Neural cell (in vitro differentiated cells): ENCODE measurements around the gene PNISR. TPM values are rescaled to one million over a fixed set of nuclear protein-coding genes. Genes with fewer than 3 reads are reported as not detected.
A peak's percentile ranks its signal among the peaks of the same experiment; 100 is the strongest.

ENCODE experiments used
- H2AFZ ChIP-seq: fragments of 200-600, 300-800 bp; sonication (generic), shearing (Covaris generic); 2 replicates; pipeline ENCODE4 v1.6.0; 2014; ENCODE audit warnings: low read depth, mild to moderate bottlenecking, antibody characterized with exemption, low read length, moderate library complexity
- H3F3A ChIP-seq: fragments of 200-600 bp; shearing (Covaris generic); 2 replicates; pipeline ENCODE4 v1.6.1; 2016; ENCODE audit warnings: mild to moderate bottlenecking, moderate library complexity, mixed read lengths, antibody characterized with exemption, low read length; ENCODE audit not compliant: insufficient read depth, poor library complexity, severe bottlenecking
- H3K27ac ChIP-seq: fragments of 200-600, 300-800 bp; sonication (generic), shearing (Covaris generic); 2 replicates; pipeline ENCODE4 v1.5.1; 2014; ENCODE audit warnings: mild to moderate bottlenecking, low read length, moderate library complexity
- H3K27me3 ChIP-seq: fragments of 300-800, 200-600 bp; sonication (generic), shearing (Covaris generic); 2 replicates; pipeline ENCODE4 v1.6.0; 2014; ENCODE audit warnings: mild to moderate bottlenecking, low read depth, low read length, moderate library complexity; ENCODE audit not compliant: insufficient read depth
- H3K36me3 ChIP-seq: fragments of 300-800, 200-600 bp; sonication (generic), shearing (Covaris generic); 2 replicates; pipeline ENCODE4 v1.5.1; 2014; ENCODE audit warnings: mild to moderate bottlenecking, antibody characterized with exemption, low read length, moderate library complexity; ENCODE audit not compliant: insufficient read depth
- H3K4me2 ChIP-seq: fragments of 300-800, 200-600 bp; sonication (generic), shearing (Covaris generic); 2 replicates; pipeline ENCODE4 v1.6.0; 2014; ENCODE audit warnings: mild to moderate bottlenecking, low read length
- H3K4me3 ChIP-seq: fragments of 300-800, 200-600 bp; sonication (generic), shearing (Covaris generic); 2 replicates; pipeline ENCODE4 v1.5.1; 2014; ENCODE audit warnings: mild to moderate bottlenecking, low read length, moderate library complexity
- H3K79me2 ChIP-seq: fragments of 200-600 bp; shearing (Covaris generic); replicated peaks from 2 replicates; pipeline ENCODE4 v1.6.0; 2014; ENCODE audit warnings: mild to moderate bottlenecking, low read length, moderate library complexity; ENCODE audit not compliant: insufficient read depth
- H3K9ac ChIP-seq: fragments of 300-800, 200-600 bp; sonication (generic), shearing (Covaris generic); 2 replicates; pipeline ENCODE4 v1.6.1; 2016; ENCODE audit warnings: mild to moderate bottlenecking, low read length, mixed read lengths
- H3K9me2 ChIP-seq: fragments of 200-600 bp; shearing (Covaris generic); 2 replicates; pipeline ENCODE4 v1.6.1; 2016; ENCODE audit warnings: mild to moderate bottlenecking, low read length, mixed read lengths; ENCODE audit not compliant: insufficient read depth
- H3K9me3 ChIP-seq: fragments of 200-600, 300-800 bp; sonication (generic), shearing (Covaris generic); 2 replicates; pipeline ENCODE4 v1.6.1; 2016; ENCODE audit warnings: mild to moderate bottlenecking, mixed run types, low read length, moderate library complexity, mixed read lengths
- H4K20me1 ChIP-seq: fragments of 200-600 bp; shearing (Covaris generic); 2 replicates; pipeline ENCODE4 v1.6.1; 2016; ENCODE audit warnings: mild to moderate bottlenecking, mixed run types; ENCODE audit not compliant: insufficient read depth
- EP300 ChIP-seq: fragments of 450-650 bp; conservative IDR thresholded peaks from 2 replicates; pipeline ENCODE4 v1.6.1; 2014; ENCODE audit warnings: antibody characterized with exemption, mild to moderate bottlenecking, moderate library complexity; ENCODE audit not compliant: poor library complexity, severe bottlenecking
- EZH2 ChIP-seq: fragments of 200-600, 300-800 bp; shearing (Covaris generic), sonication (generic); IDR thresholded peaks from 2 replicates; pipeline ENCODE4 v1.6.1; 2014; ENCODE audit warnings: antibody characterized with exemption, low read length, borderline replicate concordance, mild to moderate bottlenecking; ENCODE audit not compliant: insufficient read depth, poor library complexity, severe bottlenecking
- MXI1 ChIP-seq: fragments of 450-650 bp; conservative IDR thresholded peaks from 2 replicates; pipeline ENCODE4 v1.6.1; 2014; ENCODE audit warnings: antibody characterized with exemption, mild to moderate bottlenecking; ENCODE audit not compliant: poor library complexity, severe bottlenecking
- POLR2AphosphoS5 ChIP-seq: IDR thresholded peaks from 2 replicates; pipeline ENCODE4 v1.6.1; 2012
- RAD21 ChIP-seq: fragments of 450-650 bp; conservative IDR thresholded peaks from 2 replicates; pipeline ENCODE4 v1.6.1; 2014; ENCODE audit warnings: antibody characterized with exemption, mild to moderate bottlenecking, moderate library complexity
- SMC3 ChIP-seq: fragments of 450-650 bp; conservative IDR thresholded peaks from 2 replicates; pipeline ENCODE4 v1.6.1; 2014; ENCODE audit warnings: antibody characterized with exemption, mild to moderate bottlenecking, moderate library complexity; ENCODE audit not compliant: poor library complexity
- TAF1 ChIP-seq: IDR thresholded peaks from 2 replicates; pipeline ENCODE4 v1.6.1; 2012; ENCODE audit warnings: low read depth
- polyA plus RNA-seq: library from polyadenylated mRNA; depleted of rRNA; stranded (reverse); fragments of >200 nt; gene quantifications from 2 replicates; pipeline ENCODE4 v1.2.3, GENCODE V29; 2014
- TF ChIP-seq, protein P1 (sequence below): fragments of 450-650 bp; IDR thresholded peaks from 2 replicates; pipeline ENCODE4 v1.5.1; 2014; ENCODE audit warnings: antibody characterized with exemption, mild to moderate bottlenecking, moderate library complexity; ENCODE audit not compliant: poor library complexity, severe bottlenecking
- TF ChIP-seq, protein P2 (sequence below): IDR thresholded peaks from 2 replicates; pipeline ENCODE4 v1.6.1; 2012; ENCODE audit warnings: borderline replicate concordance

The PNISR gene
- polyA plus RNA-seq, 1 donor from 2014 or later, result 391 TPM

DNA sequence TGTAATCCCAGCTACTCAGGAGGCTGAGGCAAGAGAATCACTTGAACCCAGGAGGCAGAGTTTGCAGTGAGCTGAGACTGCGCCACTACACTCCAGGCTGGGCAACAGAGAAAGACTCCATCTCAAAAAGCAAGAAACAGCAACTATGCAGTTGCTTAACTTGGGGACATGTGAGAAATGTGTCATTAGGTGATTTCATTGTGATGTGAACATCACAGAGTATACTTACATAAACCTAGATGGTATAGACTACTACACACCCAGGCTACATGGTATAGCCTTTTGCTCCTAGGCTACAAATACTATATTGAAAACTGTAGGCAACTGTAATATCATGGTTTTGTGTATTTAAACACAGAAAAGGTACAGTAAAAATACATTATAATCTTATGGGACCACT, 27.8 kb downstream of the PNISR start:
- no peak overlapping the region for H3K27ac ChIP-seq
- TF ChIP-seq, protein P1, sequence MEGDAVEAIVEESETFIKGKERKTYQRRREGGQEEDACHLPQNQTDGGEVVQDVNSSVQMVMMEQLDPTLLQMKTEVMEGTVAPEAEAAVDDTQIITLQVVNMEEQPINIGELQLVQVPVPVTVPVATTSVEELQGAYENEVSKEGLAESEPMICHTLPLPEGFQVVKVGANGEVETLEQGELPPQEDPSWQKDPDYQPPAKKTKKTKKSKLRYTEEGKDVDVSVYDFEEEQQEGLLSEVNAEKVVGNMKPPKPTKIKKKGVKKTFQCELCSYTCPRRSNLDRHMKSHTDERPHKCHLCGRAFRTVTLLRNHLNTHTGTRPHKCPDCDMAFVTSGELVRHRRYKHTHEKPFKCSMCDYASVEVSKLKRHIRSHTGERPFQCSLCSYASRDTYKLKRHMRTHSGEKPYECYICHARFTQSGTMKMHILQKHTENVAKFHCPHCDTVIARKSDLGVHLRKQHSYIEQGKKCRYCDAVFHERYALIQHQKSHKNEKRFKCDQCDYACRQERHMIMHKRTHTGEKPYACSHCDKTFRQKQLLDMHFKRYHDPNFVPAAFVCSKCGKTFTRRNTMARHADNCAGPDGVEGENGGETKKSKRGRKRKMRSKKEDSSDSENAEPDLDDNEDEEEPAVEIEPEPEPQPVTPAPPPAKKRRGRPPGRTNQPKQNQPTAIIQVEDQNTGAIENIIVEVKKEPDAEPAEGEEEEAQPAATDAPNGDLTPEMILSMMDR, result no peak
- TF ChIP-seq EZH2 (no peak), RAD21 (no peak), MXI1 (no peak), TAF1 (no peak), EP300 (no peak), POLR2AphosphoS5 (no peak), SMC3 (no peak)
- TF ChIP-seq, protein P2, sequence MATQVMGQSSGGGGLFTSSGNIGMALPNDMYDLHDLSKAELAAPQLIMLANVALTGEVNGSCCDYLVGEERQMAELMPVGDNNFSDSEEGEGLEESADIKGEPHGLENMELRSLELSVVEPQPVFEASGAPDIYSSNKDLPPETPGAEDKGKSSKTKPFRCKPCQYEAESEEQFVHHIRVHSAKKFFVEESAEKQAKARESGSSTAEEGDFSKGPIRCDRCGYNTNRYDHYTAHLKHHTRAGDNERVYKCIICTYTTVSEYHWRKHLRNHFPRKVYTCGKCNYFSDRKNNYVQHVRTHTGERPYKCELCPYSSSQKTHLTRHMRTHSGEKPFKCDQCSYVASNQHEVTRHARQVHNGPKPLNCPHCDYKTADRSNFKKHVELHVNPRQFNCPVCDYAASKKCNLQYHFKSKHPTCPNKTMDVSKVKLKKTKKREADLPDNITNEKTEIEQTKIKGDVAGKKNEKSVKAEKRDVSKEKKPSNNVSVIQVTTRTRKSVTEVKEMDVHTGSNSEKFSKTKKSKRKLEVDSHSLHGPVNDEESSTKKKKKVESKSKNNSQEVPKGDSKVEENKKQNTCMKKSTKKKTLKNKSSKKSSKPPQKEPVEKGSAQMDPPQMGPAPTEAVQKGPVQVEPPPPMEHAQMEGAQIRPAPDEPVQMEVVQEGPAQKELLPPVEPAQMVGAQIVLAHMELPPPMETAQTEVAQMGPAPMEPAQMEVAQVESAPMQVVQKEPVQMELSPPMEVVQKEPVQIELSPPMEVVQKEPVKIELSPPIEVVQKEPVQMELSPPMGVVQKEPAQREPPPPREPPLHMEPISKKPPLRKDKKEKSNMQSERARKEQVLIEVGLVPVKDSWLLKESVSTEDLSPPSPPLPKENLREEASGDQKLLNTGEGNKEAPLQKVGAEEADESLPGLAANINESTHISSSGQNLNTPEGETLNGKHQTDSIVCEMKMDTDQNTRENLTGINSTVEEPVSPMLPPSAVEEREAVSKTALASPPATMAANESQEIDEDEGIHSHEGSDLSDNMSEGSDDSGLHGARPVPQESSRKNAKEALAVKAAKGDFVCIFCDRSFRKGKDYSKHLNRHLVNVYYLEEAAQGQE, result no peak
- no peak overlapping the region for H3K4me3 ChIP-seq
- H3K9me3 ChIP-seq, result no peaks in the 10 kb centered on the region
- no peak overlapping the region for H3K4me2 ChIP-seq
- no peaks in the 10 kb centered on the region for H3K27me3 ChIP-seq
- peaks cover 7% of the 10 kb centered on the region for H3F3A ChIP-seq
- H3K9ac ChIP-seq, result no peak overlapping the region
- no peaks in the 10 kb centered on the region for H4K20me1 ChIP-seq
- no peaks in the 10 kb centered on the region for H3K79me2 ChIP-seq
- H3K9me2 ChIP-seq, result no peaks in the 10 kb centered on the region
- peaks cover 9% of the 10 kb centered on the region for H3K36me3 ChIP-seq
- H2AFZ ChIP-seq, result no peak overlapping the region

DNA sequence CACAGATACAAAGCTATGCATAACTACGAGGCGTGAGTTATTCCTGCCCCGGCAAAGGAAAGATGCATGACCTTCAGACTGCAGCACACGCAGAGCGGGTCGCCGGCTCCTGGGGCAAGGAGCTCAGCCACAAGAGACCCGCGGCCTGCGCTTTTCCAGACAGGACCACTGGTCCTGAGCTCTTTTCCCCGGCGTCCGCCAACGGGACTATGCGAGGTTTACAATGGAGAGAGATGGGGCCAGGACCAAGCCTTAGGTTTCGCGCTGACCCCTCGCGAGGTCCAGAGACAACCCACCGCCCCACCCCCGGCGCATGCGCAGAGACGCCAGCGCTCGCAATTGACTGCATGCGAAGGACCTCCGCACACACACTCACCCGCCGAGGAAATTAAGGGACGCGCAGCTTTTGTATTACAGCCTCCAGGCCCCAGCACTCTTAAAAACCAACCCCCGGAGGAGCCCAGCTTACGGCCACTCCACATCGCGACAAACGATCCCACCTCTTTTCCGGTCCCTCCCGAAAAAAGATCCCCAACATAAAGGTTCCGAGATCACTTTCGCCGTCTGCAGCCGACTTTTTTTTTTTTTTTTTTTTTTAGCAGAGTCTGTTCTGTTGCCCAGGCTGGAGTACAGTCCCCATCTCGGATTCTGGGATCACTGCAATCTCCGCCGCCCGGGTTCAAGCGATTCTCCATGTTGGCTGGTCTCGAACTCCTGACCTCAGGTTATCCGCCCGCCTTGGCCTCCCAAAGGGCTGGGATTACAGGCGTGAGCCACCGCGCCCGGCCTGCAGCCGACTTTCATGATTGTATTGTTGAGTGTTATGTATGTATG, 31.2 kb downstream of the PNISR start, which contains the start of gene COQ3:
Gene COQ3 (minus strand): TSS at position 498 of the 834 bp plus-strand sequence. CDS start 16 bp downstream, at position 482.
- Histone ChIP-seq H3F3A (peaks cover 7% of the 10 kb centered on the region), H3K9me2 (no peaks in the 10 kb centered on the region), H4K20me1 (no peaks in the 10 kb centered on the region), H3K27me3 (no peaks in the 10 kb centered on the region), H3K36me3 (no peaks in the 10 kb centered on the region), H3K9ac (peak within 1 kb of the TSS; percentile 74), H3K9me3 (no peaks in the 10 kb centered on the region), H3K4me3 (peak within 1 kb of the TSS; percentile 74), H3K79me2 (no peaks in the 10 kb centered on the region), H3K27ac (peak within 1 kb of the TSS; percentile 70), H3K4me2 (peak within 1 kb of the TSS; percentile 63), H2AFZ (peak within 1 kb of the TSS; percentile 74)
- TF ChIP-seq SMC3 (peak; percentile 43), EP300 (peak; percentile 35), TAF1 (no peak), POLR2AphosphoS5 (peak; percentile 58), MXI1 (peak; percentile 60), RAD21 (peak; percentile 33), EZH2 (no peak)
- TF ChIP-seq, protein P1, result no peak
- TF ChIP-seq, protein P2, result no peak
